ENCODE results near the gene TREML4. TPM values are rescaled to one million over a fixed set of nuclear protein-coding genes. Genes with fewer than 3 reads are reported as not detected.

TREML4 gene
- total RNA-seq, 1 donor from 2014 or later: not detected

GRCh38 chr6:41284726-41285125 is 56.6 kb downstream of the TREML4 start:
- DNase-seq (ENCODE audit: low read depth in 2 of 2): no peak

GRCh38 chr6:41286544-41287346 is 58.6 kb downstream of the TREML4 start, which contains the start of gene TREM1:
Gene TREM1 (minus strand): TSS chr6:41286682. CDS start chr6:41286655, 27 bp downstream.
- no peak for DNase-seq (ENCODE audit: low read depth in 2 of 2)

- no peak for DNase-seq (ENCODE audit: low read depth in 2 of 2)
Measured at GRCh38 chr6:41288030-41288753, 60.0 kb downstream of the TREML4 start.

Other genes with a start within 250 kb of the TREML4 start
- gene UNC5CL, start 189.1 kb upstream of the TREML4 start, total RNA-seq: under 0.01 and 0.13 TPM in 2 replicates
- not detected in 2 replicates for gene TSPO2, start 185.9 kb upstream of the TREML4 start, total RNA-seq
- not detected in 2 replicates for gene APOBEC2, start 175.1 kb upstream of the TREML4 start, total RNA-seq
- 6.7 and 7.6 TPM in 2 replicates for gene OARD1, start 156.0 kb upstream of the TREML4 start, total RNA-seq
- gene NFYA, start 155.4 kb upstream of the TREML4 start, total RNA-seq: 12.6 and 20.7 TPM in 2 replicates
- gene TREML1, start 74.0 kb upstream of the TREML4 start, total RNA-seq: not detected in 2 replicates
- not detected in 2 replicates for gene TREM2, start 65.2 kb upstream of the TREML4 start, total RNA-seq
- not detected in 2 replicates for gene TREML2, start 27.2 kb upstream of the TREML4 start, total RNA-seq
- gene TREM1, start 58.3 kb downstream of the TREML4 start, total RNA-seq: 0.13 TPM in 1 of 2 replicates, not detected in the other
- gene NCR2, start 107.3 kb downstream of the TREML4 start, total RNA-seq: not detected in 2 replicates

All from dermis microvascular lymphatic vessel endothelial cell (primary cell).